NCI-H82 (cell line): Measurements from ENCODE around the gene SPACA6.
"Not testable (repeated sequence)": the region's sequence is repeated elsewhere in the genome, so short reads cannot be mapped to it uniquely, and the experiment has no call there.

Experiments used
- DNase-seq: peaks from one replicate; lab custom pipeline; 2025; lab: John Stamatoyannopoulos, UW

Gene SPACA6

DNA sequence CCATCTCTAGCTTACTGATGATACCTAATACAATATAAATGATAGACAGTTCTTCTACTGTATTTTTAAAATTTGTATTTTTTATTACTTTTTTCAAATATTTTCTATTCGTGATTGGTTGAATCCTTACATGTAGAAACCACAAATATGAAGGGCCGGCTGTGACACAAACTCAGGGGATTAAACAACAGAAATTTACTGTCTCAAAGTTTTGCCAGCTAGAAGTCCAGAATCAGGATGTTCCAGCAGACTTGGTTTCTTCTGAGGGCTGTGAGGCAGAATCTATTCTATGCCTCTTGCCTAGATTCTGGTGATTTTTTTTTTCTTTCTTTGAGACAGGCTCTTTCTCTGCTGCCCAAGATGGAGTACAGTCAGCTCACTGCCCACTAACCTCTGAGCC, 44.8 kb downstream of the SPACA6 start:
- no peak for DNase-seq

DNA sequence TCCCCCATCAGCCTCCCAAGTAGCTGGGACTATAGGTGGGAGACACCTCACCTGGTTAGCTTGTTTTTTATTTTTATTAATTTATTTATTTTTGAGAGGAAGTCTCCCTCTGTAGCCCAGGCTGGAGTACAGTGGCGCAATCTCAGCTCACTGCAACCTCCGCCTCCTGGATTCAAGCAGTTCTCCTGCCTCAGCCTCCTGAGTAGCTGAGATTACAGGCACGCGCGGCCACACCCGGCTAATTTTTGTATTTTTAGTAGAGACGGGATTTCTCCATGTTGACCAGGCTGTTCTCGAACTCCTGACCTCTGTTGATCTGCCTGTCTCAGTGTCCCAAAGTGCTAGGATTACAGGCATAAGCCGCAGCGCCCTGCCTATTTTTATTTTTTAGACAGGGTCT, 45.4 kb downstream of the SPACA6 start:
- DNase-seq = not testable (repeated sequence)

DNA sequence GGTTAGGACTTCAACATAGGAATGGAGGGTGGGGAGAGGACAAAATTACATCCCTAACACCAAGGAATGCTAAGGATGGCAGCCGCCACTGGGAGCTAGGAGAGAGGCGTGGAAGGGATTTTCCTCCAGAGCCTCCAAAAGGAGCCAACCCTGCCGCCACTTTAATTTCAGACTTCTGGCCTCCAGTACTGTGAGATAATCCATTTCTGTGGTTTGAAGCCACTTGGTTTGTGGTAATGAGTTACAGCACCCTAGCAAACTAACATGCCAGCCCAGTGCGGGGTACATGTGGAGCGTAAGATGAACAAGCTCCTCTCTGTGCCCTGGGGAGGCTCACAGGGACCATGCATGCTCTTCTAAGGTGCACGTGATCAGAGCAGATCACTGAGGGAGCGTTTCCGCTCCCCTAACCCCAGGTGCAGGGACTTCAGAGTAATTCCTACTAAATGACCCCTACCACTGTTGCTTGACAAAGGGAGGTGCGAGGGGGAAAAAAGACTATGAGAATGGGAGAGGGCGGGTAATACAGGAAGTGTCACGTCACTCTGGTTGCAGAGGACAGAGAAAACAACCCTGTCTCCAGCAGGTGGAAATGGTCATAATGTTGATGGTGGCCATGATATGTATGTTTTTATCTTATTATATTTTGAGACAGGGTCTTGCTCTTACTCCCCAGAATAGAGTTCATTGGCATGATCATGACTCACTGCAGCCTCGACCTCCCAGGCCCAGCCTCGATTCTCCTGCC, 46.5 kb downstream of the SPACA6 start:
- no peak for DNase-seq

DNA sequence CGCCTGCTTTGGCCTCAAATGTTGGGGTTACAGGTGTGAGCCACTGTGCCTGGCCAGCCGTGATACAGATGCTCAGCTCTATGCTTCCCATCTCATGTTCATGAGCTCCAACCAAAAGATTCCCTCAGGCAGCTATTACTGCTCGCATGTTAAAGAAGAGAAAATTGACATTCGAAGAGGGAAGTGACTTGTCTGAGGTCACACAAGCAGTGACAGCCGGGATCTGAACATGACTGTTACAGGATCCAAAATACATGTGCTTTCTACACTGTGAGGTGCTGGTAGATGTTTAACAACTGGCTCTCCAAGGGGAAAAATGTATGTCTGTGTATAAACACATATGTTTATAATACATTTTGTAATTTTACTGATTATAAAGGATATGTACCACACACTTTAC, 47.2 kb downstream of the SPACA6 start:
- DNase-seq = no peak

DNA sequence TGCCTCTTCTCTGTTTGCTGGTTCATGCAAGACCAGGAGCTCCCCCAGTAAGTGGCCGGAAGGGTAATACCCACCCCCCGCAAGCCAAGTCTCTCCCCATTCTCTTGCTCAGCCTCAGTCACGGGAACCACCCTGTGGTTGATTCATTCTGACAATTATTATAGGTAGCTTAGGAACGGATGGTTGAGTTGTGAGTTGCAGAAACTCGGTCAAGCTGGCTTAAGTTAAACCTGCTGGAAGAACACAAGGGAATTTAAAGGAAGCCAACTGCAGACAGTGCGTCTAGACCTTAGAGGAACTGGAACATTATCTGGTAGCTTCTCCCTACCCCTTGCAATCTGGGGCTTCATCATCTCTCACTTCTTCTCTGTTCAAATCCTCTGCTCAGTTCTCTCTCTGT, 49.7 kb downstream of the SPACA6 start:
- no peak for DNase-seq

DNA sequence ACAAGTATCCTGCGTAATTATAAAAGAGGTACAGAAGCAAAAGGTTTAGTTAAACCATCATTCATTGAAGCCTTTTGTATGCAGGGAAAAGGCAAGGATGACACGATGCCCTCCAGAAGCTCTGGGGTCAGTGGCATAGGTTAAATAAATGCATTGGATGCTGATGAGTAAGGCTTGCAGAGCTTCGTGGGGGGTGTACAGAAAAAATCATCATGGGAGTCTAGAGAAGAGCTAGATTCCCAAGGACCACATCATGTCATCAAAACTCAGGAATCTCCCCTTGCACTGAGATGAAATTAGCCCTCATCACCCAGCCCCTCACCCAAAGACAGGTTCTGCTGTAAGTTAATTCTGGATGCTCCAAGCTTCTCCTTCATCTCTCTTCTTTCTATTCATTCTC, 50.3 kb downstream of the SPACA6 start:
- no peak for DNase-seq

DNA sequence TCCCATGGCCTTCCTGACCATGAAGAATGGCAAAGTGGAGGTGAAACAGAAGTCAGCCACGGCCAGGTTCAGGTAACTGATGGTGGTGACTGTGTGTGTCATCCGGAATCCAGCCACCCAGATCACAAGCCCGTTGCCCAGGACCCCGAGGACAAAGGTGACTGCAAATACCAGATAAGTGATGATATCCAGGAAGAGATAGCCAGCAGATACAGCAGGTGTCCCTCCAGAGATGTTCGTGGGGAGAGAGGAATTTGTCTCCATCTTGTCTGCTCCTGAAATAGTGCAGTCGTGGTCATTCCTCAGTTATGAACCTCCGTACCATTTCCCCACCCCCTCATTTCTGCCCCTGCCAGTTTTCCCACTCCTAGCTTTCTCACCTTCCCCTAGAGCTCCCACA, 53.6 kb downstream of the SPACA6 start:
- DNase-seq = no peak

DNA sequence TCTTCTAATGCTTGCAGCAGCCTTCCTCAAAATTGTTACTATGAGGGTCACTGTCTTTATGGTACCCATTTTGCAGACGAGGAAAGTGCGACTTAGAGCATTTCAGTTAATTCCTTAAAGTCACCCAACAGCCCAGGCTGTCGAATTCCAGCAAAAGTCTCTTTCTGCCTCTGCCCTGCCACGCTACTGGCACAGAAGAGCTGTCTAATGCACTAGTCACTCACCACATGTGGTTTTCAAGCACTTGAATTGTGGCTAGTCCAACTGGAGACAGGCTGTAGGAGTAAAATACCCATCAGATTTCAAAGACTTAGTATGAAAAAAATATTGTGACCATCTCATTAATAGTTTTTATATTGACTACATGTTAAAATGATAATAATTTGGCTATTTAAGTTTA, 56.8 kb downstream of the SPACA6 start:
- no peak for DNase-seq

DNA sequence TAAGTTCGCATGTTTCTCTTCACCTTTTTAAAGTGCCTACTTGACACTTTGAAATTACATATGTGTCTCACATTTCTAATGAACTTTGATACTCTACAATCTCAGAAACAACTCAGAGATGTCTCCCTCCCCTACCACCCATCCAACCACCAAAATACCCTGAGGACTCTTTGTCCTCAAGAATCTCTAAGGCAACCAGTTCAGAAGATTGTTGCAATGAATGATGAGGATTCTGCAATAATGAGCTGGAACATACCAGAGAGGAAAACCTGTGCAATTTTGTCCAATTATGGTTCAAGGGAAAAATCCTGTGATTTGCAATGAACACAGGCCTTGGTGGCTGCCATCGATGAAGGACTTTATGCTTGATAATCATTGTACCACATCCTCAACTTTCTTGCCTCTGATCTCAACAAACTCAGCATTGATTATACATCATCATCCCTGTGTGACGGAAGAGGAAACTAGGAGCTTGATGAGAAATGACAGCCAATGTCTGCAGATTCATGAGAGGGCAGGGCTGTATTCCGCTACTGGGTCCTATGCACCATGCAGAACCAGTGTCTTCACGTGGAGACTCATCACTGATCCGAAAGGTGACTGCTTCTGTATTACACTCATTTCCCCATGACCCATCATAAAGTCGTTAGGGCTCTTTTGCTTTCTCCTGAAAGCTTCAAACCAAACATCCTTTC, 57.4 kb downstream of the SPACA6 start:
- no peak for DNase-seq

DNA sequence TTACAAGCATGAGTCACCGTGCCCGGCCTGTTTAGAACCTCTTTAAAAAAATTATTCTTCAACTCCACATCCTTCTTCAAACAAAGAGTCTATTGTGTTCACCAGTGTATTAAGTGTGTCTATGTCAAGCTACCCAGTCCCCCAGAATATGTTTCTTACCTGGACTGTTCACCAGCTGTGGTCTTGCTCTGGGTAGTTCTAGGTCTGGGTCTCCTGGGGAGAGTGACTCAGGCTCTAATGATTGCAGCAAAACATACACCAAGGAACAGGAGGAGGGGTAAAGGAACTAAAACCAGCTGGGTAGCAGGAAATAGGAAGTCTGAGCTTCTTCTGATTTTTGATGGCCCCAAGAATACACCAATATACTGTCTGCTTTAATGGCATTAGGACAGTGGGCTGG, 58.5 kb downstream of the SPACA6 start, which contains the start of gene FPR1:
Gene FPR1 (minus strand): TSS at position 224 of the 400 bp plus-strand sequence. CDS start 4,884 bp downstream, outside the sequence.
- DNase-seq = no peak

DNA sequence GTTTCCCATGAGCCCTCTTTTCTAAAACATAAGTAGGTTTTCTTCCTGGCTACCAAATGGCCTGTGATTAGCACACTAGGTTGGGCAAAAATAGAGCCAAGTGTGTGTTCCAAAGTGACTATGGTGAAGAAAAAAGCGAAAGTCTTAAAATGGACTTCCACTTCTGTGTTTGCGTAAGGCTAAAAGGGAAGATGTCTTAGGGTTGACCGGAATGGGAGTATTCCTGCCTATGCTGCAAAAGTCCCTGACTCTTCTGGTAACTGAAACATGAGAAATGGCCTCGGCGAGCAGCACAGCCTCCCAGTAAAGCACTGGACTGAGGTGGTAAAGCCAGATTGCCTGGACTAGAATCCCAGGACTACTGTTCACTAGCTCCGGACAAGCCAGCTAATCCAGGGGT, 61.0 kb downstream of the SPACA6 start:
- DNase-seq = no peak

DNA sequence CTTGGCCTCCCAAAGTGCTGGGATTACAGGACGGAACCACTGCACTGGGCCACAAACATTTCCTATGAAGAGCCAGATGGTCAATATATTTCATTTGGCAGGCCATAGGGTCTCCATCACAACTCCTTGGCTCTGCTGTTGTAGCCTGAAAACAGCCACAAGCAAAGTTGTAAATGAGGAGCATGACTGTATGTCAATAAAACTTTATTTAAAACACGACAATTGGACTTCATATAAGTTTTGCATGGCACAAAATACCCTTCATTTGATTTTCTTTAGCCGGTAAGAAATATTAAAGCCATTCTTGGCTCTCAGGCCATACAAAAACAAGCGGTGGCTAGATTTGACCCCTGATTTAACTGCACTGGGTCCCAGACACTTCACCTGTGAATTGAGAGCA, 61.6 kb downstream of the SPACA6 start:
- DNase-seq = no peak
